ENCODE measurements around the gene RNF212B.

GRCh38 chr14:23202001-23202400 is 35.7 kb upstream of the RNF212B start:
- TF ChIP-seq CTCF (tag by site-specific recombination; IDR thresholded peaks at IDR 0.05): no peak
- TF ChIP-seq ZNF488 (tag by site-specific recombination; IDR thresholded peaks at IDR 0.05): no peak
- no peak for TF ChIP-seq ZNF629 (tag by site-specific recombination; IDR thresholded peaks at IDR 0.05)
- no peak for TF ChIP-seq ZNF239 (tag by site-specific recombination; IDR thresholded peaks at IDR 0.05)
- no peak for TF ChIP-seq ZNF140 (tag by site-specific recombination; IDR thresholded peaks at IDR 0.05)

Measured in HEK293 (cell line).